SK-N-SH (cell line): ENCODE data around the gene SLC35G2.

Experiments
- EP300 ChIP-seq, 2 experiments: IDR thresholded peaks; 2 replicates each; pipeline versions ENCODE4 v1.4.0 to v1.6.1; 2012; ENCODE audit warnings: borderline replicate concordance in 1 of 2, low read depth in 1 of 2, low read length in 1 of 2
- GABPA ChIP-seq: IDR thresholded peaks from 2 replicates; pipeline ENCODE4 v1.4.0; 2012; ENCODE audit warnings: low read depth, mild to moderate bottlenecking
- RAD21 ChIP-seq: IDR thresholded peaks from 2 replicates; pipeline ENCODE4 v1.6.1; 2012; ENCODE audit warnings: mild to moderate bottlenecking, low read length
- SMC3 ChIP-seq: IDR thresholded peaks from 2 replicates; pipeline ENCODE4 v1.6.1; 2012; ENCODE audit warnings: low read depth, low read length, improper control_type of control experiment
- TF ChIP-seq, protein P1 (sequence below): fragments of 200-600 bp; sonication (generic); IDR thresholded peaks from 2 replicates; pipeline ENCODE4 v1.6.1; 2017; ENCODE audit warnings: antibody characterized with exemption, mild to moderate bottlenecking, moderate library complexity

DNA sequence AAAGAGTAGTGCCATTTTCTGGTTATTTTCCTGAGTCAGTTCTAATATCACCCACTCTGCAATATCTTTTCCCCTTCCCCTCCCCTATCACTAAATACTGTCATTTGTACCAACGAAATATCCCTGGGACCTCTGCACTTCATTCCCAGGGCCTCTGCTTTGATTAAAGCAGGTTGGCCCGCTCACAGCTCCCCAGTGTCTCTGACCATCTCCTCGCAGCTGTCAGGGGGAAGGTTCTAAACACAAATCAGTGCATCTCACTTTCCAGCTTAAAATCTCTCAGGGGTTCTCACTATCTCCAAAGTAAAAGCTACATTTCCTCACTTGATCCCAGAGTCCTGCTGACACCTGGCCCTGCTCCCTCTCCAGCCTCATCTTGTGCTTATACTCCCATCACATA is 28.1 kb upstream of the SLC35G2 start:
- TF ChIP-seq, protein P1, sequence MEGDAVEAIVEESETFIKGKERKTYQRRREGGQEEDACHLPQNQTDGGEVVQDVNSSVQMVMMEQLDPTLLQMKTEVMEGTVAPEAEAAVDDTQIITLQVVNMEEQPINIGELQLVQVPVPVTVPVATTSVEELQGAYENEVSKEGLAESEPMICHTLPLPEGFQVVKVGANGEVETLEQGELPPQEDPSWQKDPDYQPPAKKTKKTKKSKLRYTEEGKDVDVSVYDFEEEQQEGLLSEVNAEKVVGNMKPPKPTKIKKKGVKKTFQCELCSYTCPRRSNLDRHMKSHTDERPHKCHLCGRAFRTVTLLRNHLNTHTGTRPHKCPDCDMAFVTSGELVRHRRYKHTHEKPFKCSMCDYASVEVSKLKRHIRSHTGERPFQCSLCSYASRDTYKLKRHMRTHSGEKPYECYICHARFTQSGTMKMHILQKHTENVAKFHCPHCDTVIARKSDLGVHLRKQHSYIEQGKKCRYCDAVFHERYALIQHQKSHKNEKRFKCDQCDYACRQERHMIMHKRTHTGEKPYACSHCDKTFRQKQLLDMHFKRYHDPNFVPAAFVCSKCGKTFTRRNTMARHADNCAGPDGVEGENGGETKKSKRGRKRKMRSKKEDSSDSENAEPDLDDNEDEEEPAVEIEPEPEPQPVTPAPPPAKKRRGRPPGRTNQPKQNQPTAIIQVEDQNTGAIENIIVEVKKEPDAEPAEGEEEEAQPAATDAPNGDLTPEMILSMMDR = no peak
- no peak for TF ChIP-seq SMC3
- no peak for TF ChIP-seq RAD21
- no peak for TF ChIP-seq EP300 (IDR thresholded peaks at IDR 0.05; ENCODE audit: borderline replicate concordance in 1 of 2, low read depth in 1 of 2, low read length in 1 of 2)
- no peak for TF ChIP-seq GABPA
